H1 (cell line): ENCODE measurements around the gene MRPS30. TPM values are rescaled to one million over a fixed set of nuclear protein-coding genes. Genes with fewer than 3 reads are reported as not detected.

Experiments used
- BCL11A ChIP-seq, 2 experiments: IDR thresholded peaks; one replicate each; pipeline ENCODE4 v1.6.1; 2011; ENCODE audit warnings: low read depth in 2 of 2, low read length in 2 of 2, mild to moderate bottlenecking in 2 of 2
- CREB1 ChIP-seq: IDR thresholded peaks from 2 replicates; pipeline ENCODE4 v1.6.1; 2012; ENCODE audit warnings: inconsistent platforms
- HDAC6 ChIP-seq: IDR thresholded peaks from one replicate; pipeline ENCODE4 v1.7.1; 2012; ENCODE audit warnings: low read depth, mild to moderate bottlenecking, inconsistent platforms, low read length, moderate library complexity
- KDM5A ChIP-seq: fragments of 200-600 bp; IDR thresholded peaks from 2 replicates; pipeline ENCODE4 v1.7.1; 2012; ENCODE audit warnings: mild to moderate bottlenecking, low read length, inconsistent platforms, mixed read lengths
- SAP30 ChIP-seq: fragments of 300-600 bp; sonication (generic); IDR thresholded peaks from 2 replicates; pipeline ENCODE4 v1.7.1; 2012; ENCODE audit warnings: low read length, moderate library complexity, mild to moderate bottlenecking, inconsistent platforms; ENCODE audit not compliant: insufficient read depth, insufficient replicate concordance
- SP4 ChIP-seq: IDR thresholded peaks from 2 replicates; pipeline ENCODE4 v1.6.1; 2012; ENCODE audit warnings: low read length, inconsistent platforms
- TAF7 ChIP-seq: optimal IDR thresholded peaks from 2 replicates; pipeline ENCODE3; 2011; ENCODE audit warnings: low read depth, mild to moderate bottlenecking, inconsistent platforms, low read length, moderate library complexity, borderline replicate concordance
- polyA plus RNA-seq, 7 experiments: library from polyadenylated mRNA; depleted of rRNA in 3 of 7; stranded (reverse) in 5 of 7; unstranded in 2 of 7; fragments of >200 nt in 5 of 7; fragments of 200-250 nt in 2 of 7; gene quantifications; 1 replicate in 5 of 7; 2 replicates in 1 of 7; 4 replicates in 1 of 7; pipeline versions ENCODE4 v1.2.1 to v1.2.3, GENCODE V29; 2011 to 2013; ENCODE audit warnings: missing spikeins in 2 of 7, mixed read lengths in 2 of 7
- total RNA-seq: library from RNA; stranded (reverse); fragmentation: NEBNext Ultra II Directional; extraction: Animal tissue kit (Norgen Biotek cat#: 25700); gene quantifications from 2 replicates; pipeline ENCODE4 v1.2.1, GENCODE V29; 2021

The MRPS30 gene
- total and polyA plus RNA-seq, 2 of the 8 experiments (the other 6 are each of a cell fraction or from before 2014, with no cell fraction given) = 61.9 to 85.2 TPM

- TF ChIP-seq SAP30 (no peak), SP4 (no peak), HDAC6 (no peak), TAF7 (no peak), KDM5A (no peak), BCL11A (IDR thresholded peaks at IDR 0.05; ENCODE audit: low read depth in 2 of 2, low read length in 2 of 2) (no peak), CREB1 (no peak)
These were observed 24.5 kb downstream of the MRPS30 start (continued) for GRCh38 chr5:44833249-44833648.
